HEK293T (cell line): ENCODE data around the gene R3HDM1.
A peak's percentile ranks its signal among the peaks of the same experiment; 100 is the strongest.

Experiments used
- CTCF ChIA-PET: fragments of 350-600 bp; formaldehyde crosslinking; extraction: SDS; loops from one replicate; lab custom pipeline; 2021; ENCODE audit warnings: antibody characterized with exemption, inconsistent platforms; lab: Yijun Ruan, JAX
- POLR2A ChIA-PET: fragments of 350-600 bp; formaldehyde crosslinking; extraction: SDS; loops from one replicate; lab custom pipeline; 2020; ENCODE audit warnings: antibody characterized with exemption, inconsistent platforms; lab: Yijun Ruan, JAX
- DNase-seq: peaks from one replicate; pipeline ENCODE4 v3.0.0; 2012; ENCODE audit warnings: mixed read lengths; ENCODE audit errors: extremely low spot score
- ARNT ChIP-seq: fragments of 450-650 bp; IDR thresholded peaks from 2 replicates; pipeline ENCODE4 v1.6.1; 2017; ENCODE audit warnings: mild to moderate bottlenecking
- BHLHE40 ChIP-seq: fragments of 450-650 bp; IDR thresholded peaks from 2 replicates; pipeline ENCODE4 v1.6.1; 2016; ENCODE audit warnings: mild to moderate bottlenecking, moderate library complexity, borderline replicate concordance
- CTBP1 ChIP-seq: fragments of 450-650 bp; IDR thresholded peaks from 2 replicates; pipeline ENCODE4 v1.6.1; 2016; ENCODE audit warnings: borderline replicate concordance
- ELF4 ChIP-seq: fragments of 450-650 bp; IDR thresholded peaks from 2 replicates; pipeline ENCODE4 v1.6.1; 2017; ENCODE audit warnings: antibody characterized with exemption
- FOXA1 ChIP-seq: fragments of 450-650 bp; IDR thresholded peaks from 2 replicates; pipeline ENCODE4 v1.6.1; 2016; ENCODE audit warnings: mild to moderate bottlenecking
- FOXK2 ChIP-seq: fragments of 450-650 bp; IDR thresholded peaks from 2 replicates; pipeline ENCODE4 v1.6.1; 2016; ENCODE audit warnings: mild to moderate bottlenecking
- FOXM1 ChIP-seq: fragments of 450-650 bp; IDR thresholded peaks from 2 replicates; pipeline ENCODE4 v1.6.1; 2017; ENCODE audit warnings: mild to moderate bottlenecking, borderline replicate concordance
- HDGF ChIP-seq: fragments of 450-650 bp; IDR thresholded peaks from 2 replicates; pipeline ENCODE4 v1.6.1; 2017; ENCODE audit warnings: antibody characterized with exemption, borderline replicate concordance
- L3MBTL2 ChIP-seq: fragments of 450-650 bp; conservative IDR thresholded peaks from 2 replicates; pipeline ENCODE4 v1.6.1; 2016; ENCODE audit warnings: mild to moderate bottlenecking
- LEF1 ChIP-seq: fragments of 450-650 bp; IDR thresholded peaks from 2 replicates; pipeline ENCODE4 v1.6.1; 2017; ENCODE audit warnings: mild to moderate bottlenecking, borderline replicate concordance
- NFRKB ChIP-seq: fragments of 450-650 bp; IDR thresholded peaks from 2 replicates; pipeline ENCODE4 v1.6.1; 2016; ENCODE audit warnings: mild to moderate bottlenecking, moderate library complexity
- SP1 ChIP-seq: fragments of 450-650 bp; IDR thresholded peaks from 2 replicates; pipeline ENCODE4 v1.6.1; 2017
- SUZ12 ChIP-seq: fragments of 450-650 bp; IDR thresholded peaks from 2 replicates; pipeline ENCODE4 v1.6.1; 2016; ENCODE audit warnings: mild to moderate bottlenecking
- TARDBP ChIP-seq: fragments of 450-650 bp; IDR thresholded peaks from 2 replicates; pipeline ENCODE4 v1.6.1; 2016
- ZNF384 ChIP-seq: fragments of 450-650 bp; IDR thresholded peaks from 2 replicates; pipeline ENCODE4 v1.6.1; 2016
- TF ChIP-seq, protein P1 (sequence below): fragments of 450-650 bp; IDR thresholded peaks from 2 replicates; pipeline ENCODE4 v1.6.1; 2016

Gene R3HDM1

DNA sequence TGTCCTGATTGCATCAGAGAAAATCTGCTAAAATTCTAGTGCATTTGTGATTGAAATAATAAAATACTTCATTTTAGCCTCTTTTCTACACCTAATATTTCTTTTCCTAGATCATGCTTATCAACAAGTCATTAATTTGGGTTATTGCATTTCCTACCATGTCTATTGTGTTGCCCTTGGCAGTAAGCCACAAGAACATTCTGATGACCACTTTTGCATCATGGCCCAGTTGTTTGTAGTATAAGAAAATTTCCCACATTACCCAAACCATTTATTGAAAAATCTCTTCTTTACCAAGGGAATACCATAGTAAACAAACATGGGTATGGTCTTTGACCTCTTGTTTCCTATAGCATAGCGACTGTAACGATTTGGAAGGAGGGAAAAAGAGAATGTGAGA is 76.3 kb downstream of the R3HDM1 start:
- POLR2A ChIA-PET, result no interaction called here
- CTCF ChIA-PET, result no interaction called here

DNA sequence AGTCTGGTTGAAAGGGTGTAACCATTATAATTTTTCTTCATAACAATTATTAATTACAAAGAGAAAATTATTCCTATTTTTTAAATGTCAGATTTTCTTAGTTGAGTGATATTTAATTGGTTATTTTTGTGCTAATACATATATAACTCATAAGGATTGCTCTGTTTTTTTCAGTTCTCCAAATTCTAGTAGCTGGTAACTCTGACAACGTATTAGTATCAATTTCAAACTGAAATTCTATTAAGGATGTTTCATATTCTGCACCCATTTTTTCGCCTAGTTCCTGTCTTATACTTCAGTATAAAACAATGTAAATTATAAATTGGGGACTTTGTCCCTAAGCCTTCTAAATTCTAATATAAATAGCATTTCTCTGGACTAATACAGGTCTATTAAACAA is 81.0 kb downstream of the R3HDM1 start:
- ChIA-PET POLR2A (no interaction called here), CTCF (no interaction called here)
- TF ChIP-seq CTBP1, result no peak
- TF ChIP-seq ARNT, result no peak
- no peak for TF ChIP-seq L3MBTL2
- TF ChIP-seq SP1, result no peak
- TF ChIP-seq NFRKB, result no peak
- TF ChIP-seq ZNF384, result no peak
- no peak for TF ChIP-seq FOXK2
- no peak for TF ChIP-seq ELF4
- TF ChIP-seq FOXM1, result no peak
- TF ChIP-seq FOXA1, result no peak
- no peak for TF ChIP-seq BHLHE40
- TF ChIP-seq TARDBP, result no peak
- no peak for TF ChIP-seq SUZ12
- TF ChIP-seq, protein P1, sequence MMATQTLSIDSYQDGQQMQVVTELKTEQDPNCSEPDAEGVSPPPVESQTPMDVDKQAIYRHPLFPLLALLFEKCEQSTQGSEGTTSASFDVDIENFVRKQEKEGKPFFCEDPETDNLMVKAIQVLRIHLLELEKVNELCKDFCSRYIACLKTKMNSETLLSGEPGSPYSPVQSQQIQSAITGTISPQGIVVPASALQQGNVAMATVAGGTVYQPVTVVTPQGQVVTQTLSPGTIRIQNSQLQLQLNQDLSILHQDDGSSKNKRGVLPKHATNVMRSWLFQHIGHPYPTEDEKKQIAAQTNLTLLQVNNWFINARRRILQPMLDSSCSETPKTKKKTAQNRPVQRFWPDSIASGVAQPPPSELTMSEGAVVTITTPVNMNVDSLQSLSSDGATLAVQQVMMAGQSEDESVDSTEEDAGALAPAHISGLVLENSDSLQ, result no peak
- no peak for TF ChIP-seq HDGF
- no peak for TF ChIP-seq LEF1
- DNase-seq, result no peak

More for the DNA sequence above, 76.3 kb downstream of the R3HDM1 start:
- no peak for DNase-seq
- TF ChIP-seq TARDBP (no peak), ARNT (no peak), SUZ12 (no peak), HDGF (no peak), FOXK2 (no peak), FOXA1 (no peak), ZNF384 (no peak), FOXM1 (no peak), LEF1 (no peak), L3MBTL2 (no peak), CTBP1 (no peak), NFRKB (no peak), BHLHE40 (no peak), SP1 (no peak), ELF4 (no peak)
- TF ChIP-seq, protein P1, result no peak

DNA sequence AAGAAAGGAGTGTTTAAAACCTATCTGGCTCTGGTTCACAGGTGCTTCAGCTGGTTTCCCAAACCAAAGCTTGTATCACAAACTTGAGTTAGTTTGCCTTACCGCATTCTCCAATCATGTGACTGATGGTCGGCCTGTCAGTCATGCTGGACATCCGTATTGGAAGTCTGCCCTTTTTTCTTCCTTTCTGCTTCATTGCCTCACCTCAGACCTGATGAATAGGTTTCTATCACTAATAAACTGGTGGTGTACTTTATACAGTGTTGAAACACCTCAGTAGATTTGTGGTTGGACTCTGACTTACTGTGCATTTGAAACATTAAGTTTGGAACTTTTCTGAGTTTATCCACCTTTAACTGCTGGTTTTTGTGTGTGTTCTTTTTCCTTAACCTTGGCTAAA is 84.1 kb downstream of the R3HDM1 start:
- CTCF ChIA-PET, result no interaction called here
- POLR2A ChIA-PET, result no interaction called here
- no peak for TF ChIP-seq ELF4
- TF ChIP-seq, protein P1, result peak; percentile 49; the same call in 1 of the 2 replicates
- TF ChIP-seq SUZ12, result no peak
- TF ChIP-seq FOXM1, result no peak
- no peak for DNase-seq

DNA sequence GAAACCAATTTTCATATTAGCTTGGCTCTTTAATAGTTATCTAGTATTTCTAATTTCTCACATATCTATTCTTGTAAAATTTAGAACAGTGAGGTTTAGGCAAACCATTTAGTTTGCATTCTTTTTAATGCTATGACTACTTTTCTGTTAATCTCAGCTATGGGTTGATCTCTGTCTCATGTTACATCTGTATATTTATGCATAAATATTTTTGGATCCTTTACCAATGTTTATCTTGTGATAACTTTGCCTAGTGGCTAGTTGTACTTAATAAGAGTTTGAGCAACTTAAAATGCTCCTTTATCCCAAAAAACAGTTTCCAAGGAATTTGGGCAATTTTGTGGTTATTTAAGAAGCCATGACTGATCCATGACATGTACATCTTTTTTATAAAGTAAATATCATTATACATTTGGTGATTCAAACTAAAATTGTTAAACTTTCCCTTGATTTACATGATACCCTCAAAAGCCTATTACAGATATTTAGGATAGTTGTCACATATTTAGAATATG is 86.3 kb downstream of the R3HDM1 start:
- no peak for DNase-seq
- CTCF ChIA-PET, result no interaction called here
- POLR2A ChIA-PET, result no interaction called here
- no peak for TF ChIP-seq ELF4
- no peak for TF ChIP-seq NFRKB
- no peak for TF ChIP-seq ARNT
- no peak for TF ChIP-seq SP1
- no peak for TF ChIP-seq HDGF
- TF ChIP-seq TARDBP, result no peak
- TF ChIP-seq SUZ12, result no peak
- TF ChIP-seq FOXK2, result no peak
- TF ChIP-seq, protein P1, result no peak
- no peak for TF ChIP-seq CTBP1
- TF ChIP-seq FOXA1, result no peak
- no peak for TF ChIP-seq FOXM1
- no peak for TF ChIP-seq L3MBTL2
- TF ChIP-seq BHLHE40, result no peak
- TF ChIP-seq ZNF384, result no peak
- TF ChIP-seq LEF1, result no peak

DNA sequence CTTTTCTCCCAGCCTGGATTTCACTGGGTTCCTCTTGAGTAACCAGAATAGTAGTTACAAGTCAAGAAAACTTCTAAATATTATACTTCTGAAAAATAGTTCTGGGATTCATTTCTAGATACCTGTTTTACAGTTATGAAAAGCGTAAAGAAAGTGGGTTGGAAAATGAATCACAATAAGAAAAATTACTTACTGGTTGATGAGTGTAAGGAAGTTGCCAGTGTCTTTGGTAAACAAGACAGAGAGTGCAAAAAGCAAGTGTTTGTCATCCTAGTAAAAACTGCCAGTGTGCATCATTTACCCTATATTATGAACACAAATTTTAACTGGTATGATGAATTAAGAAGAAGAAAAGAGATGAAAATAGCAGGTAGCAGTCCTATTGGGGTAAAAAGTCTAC is 88.9 kb downstream of the R3HDM1 start:
- TF ChIP-seq FOXM1, result no peak
- TF ChIP-seq, protein P1, result no peak
- no peak for TF ChIP-seq SUZ12
- POLR2A ChIA-PET, result no interaction called here
- DNase-seq, result no peak

More for the DNA sequence above, 88.9 kb downstream of the R3HDM1 start:
- CTCF ChIA-PET, result no interaction called here
